GM21447 (cell line): Measurements from ENCODE around the gene TEX29.

Source experiments
- ATAC-seq: cut with Tn5 transposase; IDR thresholded peaks from one replicate; pipeline ENCODE4 v1.9.1; 2021; ENCODE audit not compliant: unreplicated experiment

The TEX29 gene

DNA sequence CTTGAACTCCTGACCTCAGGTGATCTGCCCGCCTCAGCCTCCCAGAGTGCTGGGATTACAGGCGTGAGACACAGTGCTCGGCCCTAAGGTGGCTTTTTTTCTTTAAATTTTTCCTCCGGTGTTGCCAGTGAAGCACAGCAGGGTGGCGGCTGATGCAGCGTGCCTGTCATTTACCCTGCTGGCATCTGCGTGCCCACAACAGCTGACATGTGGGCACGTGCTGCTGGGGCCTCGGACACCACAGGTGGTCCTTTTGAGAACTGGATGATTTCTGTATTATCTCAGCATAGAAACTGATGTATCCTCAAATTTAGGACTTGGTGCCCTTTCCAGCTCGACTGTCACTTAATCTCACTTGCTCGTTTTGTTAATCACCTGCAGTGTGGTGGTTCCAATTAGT is 31.2 kb upstream of the TEX29 start:
- ATAC-seq, result no peak

DNA sequence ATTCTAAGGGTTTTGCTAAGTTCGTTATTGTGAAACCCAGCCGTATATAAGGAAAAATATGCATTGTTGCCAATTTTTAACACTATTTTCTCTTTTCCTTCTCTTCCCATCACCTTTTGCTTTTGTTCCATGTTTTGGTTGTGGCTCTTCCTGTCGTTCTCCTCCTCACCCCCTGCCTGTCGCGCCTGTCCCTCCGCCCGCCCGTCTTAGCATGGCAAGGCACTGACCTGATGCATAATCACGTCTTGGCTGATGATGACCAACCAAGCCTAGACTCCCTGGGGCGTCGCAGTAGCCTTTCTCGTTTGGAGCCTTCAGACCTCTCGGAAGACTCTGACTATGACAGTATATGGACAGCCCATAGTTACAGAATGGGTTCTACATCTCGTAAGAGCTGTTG is 28.5 kb upstream of the TEX29 start:
- no peak for ATAC-seq

DNA sequence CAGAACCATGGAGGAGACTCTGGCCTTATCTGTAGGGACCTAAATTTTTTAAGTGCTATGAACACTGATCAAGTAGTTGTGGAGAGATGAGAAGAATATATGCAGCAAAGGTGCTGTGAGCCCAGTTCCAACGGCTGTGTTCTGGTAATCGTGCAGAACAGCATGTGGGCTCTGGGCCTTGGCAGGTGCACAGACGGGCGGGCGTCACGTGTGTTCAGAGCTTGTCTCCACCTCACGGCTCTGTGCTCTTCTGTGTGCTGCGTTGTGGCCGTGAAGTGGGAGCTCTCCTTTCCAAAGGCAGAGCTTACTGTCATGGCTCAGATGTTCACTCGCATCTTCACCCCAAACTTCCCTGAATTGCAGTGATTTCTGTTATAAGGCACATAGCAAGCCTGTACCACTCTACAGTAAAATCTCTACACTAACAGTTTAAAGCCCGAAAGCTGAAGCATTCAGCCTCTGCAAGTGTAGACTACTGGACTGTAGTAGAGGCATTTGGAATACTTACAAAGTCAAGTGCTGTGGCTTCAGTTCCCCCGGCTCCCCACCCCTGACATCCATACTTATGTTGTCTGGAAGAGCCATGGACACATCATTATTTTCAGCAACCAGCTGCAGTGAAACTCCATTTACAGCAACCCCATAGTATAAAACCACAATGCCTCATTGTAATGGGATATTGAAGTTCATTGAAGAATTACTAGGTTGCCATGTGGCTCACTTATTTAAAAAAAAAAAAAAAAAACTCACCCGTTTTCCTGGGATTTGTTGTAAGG is 27.5 kb upstream of the TEX29 start:
- no peak for ATAC-seq

- no peak for ATAC-seq
Observed at GRCh38 chr13:111295886-111296285, 24.6 kb upstream of the TEX29 start.

DNA sequence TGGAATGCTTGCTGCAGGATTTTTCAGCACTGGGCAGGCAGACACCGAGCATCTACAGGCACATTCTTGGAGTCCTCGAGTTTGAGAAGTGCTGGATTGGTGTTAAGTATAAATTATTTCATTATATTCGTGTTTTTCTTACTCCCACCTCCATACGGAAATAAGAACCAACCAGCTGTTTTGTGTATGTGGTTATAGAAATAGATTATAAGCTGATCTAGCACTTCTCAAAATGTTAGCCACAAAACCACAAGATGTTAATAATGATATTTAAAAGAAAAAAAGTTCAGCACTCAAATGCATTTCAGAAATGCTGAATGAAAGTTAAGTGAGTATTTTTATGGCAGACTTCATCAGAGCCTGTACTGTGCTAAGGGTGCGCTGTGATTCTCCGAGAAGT is 24.0 kb upstream of the TEX29 start:
- no peak for ATAC-seq

DNA sequence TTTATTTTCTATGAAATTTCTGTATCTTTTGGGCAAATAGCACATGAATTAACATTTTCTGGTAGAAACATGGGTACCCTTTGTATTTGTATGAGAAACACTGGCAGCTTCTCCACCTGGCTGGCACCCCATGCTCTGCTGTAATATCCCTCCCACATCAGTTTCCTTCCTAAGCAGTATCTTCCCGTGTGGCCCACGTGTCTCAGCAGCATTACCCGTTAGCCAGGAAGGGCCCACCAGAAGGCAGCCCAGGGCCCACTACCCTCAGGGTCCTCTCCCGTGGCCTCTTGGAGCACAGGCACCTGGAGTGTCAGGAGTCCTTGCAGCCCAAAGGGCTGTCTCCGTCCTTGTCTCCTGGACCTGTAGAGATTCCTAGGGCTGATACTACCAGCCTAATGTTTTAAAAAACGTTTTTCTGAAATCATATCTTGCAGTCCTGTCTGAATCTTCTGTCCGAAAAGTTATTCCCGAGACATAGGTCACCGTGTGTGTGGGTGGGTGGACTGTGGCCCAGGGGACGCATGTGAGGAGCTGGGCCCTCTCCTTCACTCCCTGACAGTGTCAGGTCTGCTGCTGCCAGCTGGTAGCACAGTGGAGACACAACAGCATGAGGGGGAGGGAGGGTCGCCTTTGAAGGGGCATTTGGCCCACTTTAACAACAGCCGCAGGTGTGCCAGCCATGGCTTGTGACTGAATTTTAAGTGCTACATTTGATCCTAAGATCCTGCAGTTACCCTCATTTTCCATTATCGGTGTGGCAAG is 22.0 kb upstream of the TEX29 start:
- ATAC-seq, result no peak

DNA sequence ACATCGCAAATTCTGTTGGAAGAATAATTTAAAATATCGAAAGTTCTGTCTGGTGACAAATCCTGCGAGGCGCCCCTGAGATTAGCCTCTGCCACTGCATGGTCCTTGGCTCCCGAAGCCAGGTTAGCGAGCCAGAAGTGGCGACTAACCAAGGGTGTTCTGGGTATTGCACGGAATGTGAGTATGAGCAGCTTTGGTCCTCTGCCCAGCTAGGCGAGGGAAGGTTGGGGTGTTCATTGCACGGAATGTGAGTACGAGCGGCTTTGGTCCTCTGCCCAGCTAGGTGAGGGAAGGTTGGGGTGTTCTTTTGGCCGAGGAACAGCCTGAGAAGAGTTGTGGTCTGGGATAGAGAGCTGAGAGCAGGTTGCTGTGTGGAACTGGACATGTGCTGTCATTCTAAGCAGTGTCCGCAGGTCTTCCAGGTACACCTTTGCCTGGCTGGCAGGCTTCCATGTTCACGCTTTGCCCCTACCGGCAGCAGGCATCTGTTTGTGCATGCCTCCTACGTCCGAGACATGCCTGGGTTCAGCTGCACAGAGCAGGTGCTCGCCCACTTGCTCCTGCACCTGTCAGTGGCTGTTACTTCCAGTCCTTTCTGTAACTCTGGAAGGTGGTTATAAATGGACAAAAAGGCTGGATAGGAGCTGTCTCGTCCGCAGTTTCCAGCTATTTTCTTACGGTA is 18.3 kb upstream of the TEX29 start:
- no peak for ATAC-seq

DNA sequence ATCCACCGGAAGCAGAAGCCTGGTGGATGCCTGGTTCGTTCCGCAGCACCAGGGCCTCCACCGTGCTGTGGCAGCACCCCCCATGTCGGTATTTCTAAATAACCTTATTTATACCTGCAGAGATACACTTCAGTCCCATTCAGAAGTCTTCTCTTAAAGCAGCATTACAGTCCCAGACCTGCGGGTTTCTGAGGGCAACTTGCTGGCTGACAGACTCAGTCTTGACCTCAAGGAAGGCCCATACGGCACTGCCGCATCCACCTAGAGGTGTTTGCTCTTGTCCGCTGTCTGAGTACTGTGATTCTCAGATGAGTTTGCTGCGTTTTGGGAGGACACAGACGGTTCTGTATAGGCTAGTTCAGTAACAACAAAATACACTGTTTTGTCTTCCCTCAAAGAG is 16.9 kb upstream of the TEX29 start:
- no peak for ATAC-seq

DNA sequence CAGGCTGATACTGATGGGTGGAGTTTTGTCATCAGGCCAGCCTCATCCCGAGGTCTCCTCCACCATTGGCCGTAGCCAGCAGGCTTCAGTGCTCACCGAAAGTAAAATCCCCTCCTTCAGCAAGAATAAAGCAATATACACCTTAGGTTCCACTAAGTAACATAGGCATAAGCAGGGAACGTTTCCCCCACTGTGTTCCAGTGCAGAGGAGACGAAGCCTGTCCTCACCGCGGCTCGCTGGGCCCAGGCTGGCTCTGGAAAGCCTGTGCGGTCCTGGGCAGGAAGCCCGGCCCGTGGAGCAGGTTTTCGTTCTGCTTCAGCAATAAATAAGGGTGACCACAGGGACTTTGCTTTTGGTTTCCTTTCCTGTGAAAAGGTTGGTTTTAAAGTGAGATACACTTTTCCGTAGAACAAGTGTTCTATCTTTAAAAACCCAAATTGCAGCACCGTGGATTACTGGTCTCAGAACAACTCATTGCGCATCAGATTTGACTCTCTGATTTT is 16.3 kb upstream of the TEX29 start:
- ATAC-seq, result peak; percentile 96

DNA sequence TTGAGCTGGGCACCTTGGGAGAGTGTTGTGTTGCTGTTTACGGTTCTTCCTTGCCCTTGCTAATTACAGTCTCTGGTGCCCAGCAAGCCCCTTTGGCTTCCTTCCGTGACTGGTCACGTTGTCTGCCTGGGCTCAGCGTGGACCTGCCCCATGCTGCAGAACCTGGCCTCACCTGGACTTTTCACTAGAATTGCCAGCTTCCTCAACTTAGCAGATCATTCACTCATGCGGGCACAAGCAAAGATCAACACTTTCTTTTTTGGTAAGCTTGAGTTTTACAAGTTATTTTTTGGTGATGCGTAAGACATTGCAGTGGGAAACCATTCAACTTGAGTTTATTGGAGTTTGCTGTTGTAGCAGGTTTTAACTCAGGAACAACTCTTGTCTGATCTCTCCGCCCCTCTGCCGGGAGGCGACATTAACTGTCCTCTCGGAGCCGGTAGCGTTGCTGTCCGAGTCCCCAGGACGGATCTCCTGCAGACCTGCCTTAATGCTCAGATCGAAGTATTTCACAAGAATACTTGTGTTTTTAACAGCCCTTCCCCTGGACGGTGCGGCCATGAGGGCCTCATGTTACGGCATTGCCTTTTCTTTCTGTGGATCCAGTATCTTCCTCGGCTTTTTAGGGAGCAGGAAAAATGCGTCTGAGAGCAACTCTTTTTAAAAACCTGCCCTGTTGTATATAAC is 15.7 kb upstream of the TEX29 start:
- ATAC-seq, result peak; percentile 34

DNA sequence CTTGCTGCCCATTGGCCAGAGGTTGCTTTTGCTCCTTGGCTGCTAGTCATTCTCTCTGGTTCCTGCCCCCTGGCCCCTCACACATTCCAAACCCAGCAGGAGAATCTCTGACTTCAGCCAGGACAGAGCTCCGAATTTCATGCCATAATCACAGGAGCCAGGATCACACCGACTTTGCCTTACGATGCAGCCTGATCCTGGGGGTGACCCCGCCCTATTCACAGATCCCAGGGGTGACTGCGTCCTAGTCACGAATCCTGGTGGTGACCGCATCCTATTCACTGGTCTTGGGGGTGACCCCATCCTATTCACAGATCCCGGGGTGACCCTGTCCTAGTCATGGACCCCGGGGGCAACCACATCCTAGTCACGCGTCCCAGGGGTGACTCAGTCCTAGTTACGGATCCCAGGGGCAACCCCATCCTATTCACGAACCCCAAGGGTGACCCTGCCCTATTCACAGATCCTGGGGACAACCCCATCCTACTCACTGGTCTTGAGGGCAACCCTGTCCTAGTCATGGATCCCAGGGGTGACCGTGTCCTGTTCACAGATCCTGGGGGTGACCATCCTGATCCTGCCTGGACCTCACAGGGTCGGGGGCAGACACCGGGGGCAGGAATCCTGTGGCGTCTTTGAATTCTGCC is 7.4 kb upstream of the TEX29 start:
- no peak for ATAC-seq

DNA sequence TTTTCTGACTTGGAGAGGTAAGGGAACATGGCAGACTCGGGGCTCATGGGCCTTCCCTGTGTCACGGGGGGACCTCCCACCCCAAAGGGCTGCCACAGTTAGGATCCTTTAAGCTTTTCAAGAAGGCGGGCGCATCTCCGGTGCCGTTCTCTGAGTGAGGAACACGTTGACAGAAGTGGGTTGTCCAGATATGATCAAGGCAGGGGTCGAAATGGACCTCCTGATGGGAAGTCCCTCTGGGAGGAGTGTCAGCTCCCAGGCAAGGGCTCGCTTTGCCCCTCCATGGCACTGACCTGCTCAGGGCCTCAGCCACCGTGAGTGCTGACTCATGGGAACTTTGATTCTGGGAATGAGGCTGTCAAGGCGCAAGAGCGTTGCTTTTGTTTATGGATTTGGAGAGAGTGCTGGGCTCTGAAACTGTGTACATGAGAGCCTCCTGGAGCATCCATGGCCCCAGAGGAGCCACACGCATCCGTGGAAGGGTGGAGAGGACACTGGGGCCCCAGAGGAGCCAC is 6.5 kb upstream of the TEX29 start:
- ATAC-seq, result no peak

GRCh38 chr13:111314852-111315251 is 5.6 kb upstream of the TEX29 start:
- no peak for ATAC-seq

DNA sequence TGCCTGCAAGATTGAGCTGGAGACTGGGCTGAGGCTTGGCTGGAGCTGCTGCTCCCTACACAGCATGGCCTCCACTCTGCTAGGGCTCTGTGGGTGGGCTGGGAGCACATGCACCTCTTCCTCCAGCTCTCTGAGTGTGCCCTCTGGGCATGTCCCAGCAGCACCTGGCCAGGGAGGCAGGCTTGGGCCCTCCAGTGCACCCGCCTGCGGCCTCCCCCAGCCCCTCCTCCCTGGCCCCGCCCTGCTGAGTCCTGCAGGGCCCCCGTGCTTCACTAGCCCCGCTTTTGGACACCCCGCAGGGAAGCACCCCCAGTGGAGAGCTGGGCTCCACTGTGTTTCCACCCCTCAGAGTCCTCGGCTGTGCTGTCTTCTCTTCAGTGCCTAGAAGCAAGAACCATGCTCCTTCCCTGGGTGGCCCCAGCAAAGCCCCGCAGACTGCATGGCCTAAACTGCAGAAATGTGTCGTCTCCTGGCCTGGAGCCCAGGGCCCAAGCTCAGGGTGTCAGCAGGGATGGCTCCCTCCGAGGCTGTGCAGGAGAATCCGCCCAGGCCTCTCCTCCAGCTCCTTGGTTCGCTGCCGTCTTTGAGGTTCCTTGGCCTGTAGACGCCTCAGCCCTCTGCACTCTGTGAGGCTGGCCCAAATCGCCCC is 5.0 kb upstream of the TEX29 start:
- no peak for ATAC-seq

DNA sequence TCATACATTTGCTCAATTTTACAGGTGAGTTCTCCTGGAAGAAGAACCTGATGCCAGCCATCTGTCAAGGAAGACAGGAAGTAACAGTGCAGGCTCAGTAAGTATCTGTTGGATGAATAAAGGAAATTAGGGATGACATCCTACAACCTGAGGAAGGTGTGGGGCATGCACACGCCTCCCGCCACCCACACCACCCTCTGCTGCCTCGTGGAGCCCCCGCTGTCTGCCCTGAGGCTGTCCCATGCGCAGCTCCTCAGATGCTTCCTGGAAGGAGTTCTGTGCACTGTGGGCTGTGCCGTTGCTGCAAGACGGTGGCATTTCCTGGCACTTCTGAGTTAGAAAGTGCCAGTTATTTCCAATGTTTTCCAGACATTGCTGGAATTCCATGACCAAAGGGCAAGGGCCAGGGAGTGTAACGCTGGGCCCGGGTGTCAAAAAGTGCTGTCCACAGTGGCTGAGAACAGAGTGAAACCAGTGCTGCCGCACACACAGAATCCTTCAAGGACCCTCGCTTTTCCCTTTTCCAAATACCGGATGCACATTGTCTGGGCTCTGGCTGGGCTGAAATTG is 4.2 kb upstream of the TEX29 start:
- no peak for ATAC-seq

DNA sequence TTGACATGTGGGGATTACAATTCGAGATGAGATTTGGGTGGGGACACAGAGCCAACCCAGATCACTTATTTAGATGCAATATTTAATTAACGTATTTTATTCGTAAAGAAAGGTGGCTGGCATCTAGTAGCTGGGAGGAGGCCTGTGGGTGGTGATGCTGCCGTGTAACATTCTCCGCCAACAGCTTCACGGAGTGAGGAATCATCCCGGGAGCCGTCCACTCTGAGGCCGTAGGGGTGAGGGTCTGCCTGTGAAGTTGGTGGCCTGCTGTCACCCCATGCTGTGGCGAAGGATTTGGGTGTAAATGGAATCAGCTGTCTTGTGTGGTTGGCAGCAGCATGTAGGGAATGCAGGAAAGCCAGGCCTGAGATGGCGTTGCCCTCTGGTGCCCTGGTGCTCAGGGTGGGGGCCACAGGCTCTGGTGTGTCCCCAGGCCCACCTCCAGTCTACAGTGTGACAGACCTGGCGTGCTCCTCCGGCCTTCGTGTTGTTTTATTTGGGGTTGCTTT is 3.3 kb upstream of the TEX29 start:
- ATAC-seq, result no peak

DNA sequence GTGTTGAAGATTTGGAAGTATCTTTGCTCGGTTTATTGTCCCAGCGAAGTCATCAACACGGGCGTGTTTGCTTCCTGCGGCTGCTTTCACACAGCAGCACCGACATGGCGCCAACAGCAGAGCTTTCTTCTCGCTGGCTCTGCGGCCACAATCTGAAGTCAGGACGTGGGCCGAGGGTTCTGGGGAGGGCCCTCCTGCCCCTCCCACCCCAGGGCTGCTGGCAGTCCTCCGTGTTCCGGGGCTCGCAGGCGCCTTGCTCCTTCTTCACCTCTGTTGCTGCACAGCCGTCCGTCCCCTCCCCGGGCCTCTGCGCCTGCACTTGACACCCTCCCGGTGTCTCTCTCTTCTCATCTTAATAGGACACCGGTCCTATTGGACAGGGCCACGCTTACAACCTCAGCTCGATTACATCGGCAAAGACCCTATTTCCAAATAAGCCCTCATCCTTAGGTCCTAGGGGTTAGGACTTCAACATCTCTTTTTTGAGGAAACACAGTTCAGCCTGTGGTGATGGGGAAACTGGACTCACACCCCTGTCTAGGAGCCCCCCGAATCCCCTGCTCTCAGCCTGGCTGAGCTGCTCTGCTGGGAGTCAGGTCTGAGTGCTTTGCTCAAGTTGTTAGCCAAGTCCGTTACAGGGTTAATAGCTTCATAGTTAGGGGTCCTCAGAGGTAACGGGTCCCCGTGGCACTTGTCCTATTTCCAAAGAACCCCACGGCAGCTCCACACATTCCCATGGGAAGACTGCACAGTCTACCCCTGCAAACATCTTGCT is 2.7 kb upstream of the TEX29 start:
- ATAC-seq, result no peak

- no peak for ATAC-seq
Observed at GRCh38 chr13:111318386-111318785, 2.1 kb upstream of the TEX29 start.

DNA sequence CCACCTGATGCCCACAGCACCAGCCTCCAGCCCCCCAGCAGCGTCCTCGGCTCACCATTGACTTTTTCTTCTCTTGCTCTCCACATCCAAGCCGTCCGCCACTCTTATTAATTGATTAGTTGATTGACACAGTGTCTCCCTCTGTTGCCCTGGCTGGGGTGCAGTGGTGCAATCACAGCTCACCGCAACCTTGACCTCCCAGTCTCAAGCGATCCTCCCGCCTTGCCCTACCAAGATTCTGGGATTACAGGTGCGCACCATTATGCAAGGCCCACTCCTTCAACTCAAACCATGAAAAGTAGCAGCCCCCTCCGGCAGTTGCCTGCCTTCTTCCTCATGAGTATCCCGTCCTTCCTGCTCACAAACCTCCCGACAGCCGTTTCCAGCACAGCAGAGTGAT is 921 bp upstream of the TEX29 start:
- no peak for ATAC-seq
